T47D (cell line): ENCODE measurements around the gene HACD3.
A peak's percentile ranks its signal among the peaks of the same experiment; 100 is the strongest.
"Not testable (repeated sequence)": the region's sequence is repeated elsewhere in the genome, so short reads cannot be mapped to it uniquely, and the experiment has no call there.

Experiments used
- DNase-seq, 2 experiments: peaks; one replicate each; pipeline versions ENCODE4 v3.0.0 to v3.0.0-alpha.2; 2011 to 2012; ENCODE audit warnings: low read depth in 1 of 2, low spot score in 1 of 2
- JUND ChIP-seq: IDR thresholded peaks from 2 replicates; pipeline ENCODE4 v1.6.1; 2012; ENCODE audit warnings: low read depth
- in situ Hi-C: cut with HindIII; loops from 2 replicates; pipeline ENCODE4 v1.10.0; 2016; ENCODE audit warnings: low sequenced_read_pairs, low pct_unique_long_range_greater_than_20kb

HACD3 gene

DNA sequence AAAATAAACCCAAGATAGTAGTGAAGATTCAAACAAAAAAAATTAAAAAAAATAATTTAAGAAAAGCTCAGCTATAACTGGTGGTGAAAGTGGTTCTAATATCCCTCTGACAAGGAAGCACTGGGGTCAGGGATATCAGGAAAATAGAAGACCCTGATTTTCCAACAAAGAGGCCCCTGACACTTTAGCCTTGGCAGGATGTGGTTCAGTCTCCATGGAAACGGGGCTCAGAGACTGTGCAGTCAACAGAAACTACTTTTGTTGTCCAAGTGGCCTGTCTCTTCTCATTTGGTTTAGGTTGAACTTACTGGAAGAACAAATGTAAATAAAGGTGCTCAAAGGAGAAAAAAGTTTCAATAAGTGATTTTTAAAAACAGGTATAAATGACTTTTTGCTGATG is 53.4 kb downstream of the HACD3 start:
- no peak for DNase-seq
- in situ Hi-C loops = no loop called here

DNA sequence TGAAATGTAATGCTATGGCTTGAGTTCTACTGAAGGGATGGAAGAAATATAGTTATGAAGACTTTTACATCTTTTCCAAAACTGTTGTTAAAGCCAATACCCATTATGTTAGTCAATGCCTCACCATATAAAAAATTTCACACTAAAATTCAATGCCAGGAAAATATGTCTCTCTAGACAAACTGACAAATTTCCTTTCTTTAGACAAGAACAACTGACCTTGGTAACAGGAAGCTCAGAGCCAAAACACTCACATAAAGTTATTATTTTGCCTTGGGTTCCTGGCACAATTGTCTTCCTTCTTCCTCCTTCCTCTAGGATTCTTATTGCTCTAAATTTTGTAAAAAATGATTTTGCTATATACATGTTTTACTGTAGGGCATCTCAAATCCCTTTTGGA is 54.0 kb downstream of the HACD3 start:
- TF ChIP-seq JUND = no peak
- in situ Hi-C loops = no loop called here
- no peak for DNase-seq

More for the DNA sequence above, 53.4 kb downstream of the HACD3 start:
- TF ChIP-seq JUND = no peak

DNA sequence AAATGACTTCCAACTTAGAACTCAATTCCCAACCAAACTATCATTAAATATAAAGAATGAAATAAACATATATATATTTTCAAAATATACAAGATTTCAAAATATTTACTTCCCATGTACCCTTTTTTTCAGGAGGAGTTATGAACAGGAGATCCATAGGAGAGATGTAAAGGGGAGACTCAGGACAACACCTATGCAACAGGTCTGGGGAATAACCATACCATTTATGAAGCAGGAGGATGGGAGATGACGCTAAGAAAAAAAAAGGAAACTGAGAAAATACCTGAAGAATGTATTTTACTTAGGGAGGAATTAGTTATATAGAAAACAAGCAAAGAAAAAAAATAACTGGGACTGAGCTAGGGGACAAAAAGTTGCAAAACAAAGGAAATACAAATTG is 56.8 kb downstream of the HACD3 start:
- in situ Hi-C loops = no loop called here
- DNase-seq = no peak
- TF ChIP-seq JUND = no peak

DNA sequence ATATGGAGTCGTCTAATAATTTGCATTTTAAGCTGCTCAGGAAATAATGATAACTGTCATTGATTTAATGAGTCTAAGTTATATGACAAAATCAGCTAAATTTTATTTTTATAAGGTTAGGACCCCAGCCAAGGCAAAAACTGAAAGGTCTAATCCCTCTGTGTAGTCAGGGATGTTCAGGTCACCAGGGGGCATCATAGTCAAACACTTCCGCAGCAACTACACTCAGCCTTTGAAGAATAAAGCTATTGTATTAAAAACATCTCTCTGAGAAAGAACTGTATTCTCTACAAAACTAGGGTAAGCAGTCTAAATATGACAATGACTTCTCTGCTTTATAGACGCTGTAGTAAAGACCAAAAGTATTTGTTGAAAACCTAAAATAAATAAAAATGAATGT is 65.7 kb downstream of the HACD3 start:
- TF ChIP-seq JUND = no peak
- in situ Hi-C loops = no loop called here
- no peak for DNase-seq

DNA sequence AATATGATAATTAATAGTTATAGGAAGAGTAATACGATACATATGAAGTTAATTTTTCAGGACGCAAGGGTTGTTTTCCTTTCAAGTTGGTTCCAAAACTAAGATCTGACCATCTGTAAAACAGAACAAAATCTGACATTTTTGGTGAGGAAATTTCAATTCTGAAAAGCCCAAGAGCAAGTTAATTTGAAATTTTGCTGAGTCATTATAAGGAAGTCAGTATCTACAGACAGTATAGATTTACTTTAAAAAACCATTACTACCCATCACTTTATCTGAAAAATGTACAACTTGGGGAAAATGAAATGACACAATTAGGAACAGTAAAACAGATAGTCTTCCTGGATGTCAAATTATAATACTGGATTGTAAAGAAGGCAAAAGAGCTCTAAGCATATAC is 68.2 kb downstream of the HACD3 start:
- TF ChIP-seq JUND = no peak
- DNase-seq = no peak
- in situ Hi-C loops = no loop called here

DNA sequence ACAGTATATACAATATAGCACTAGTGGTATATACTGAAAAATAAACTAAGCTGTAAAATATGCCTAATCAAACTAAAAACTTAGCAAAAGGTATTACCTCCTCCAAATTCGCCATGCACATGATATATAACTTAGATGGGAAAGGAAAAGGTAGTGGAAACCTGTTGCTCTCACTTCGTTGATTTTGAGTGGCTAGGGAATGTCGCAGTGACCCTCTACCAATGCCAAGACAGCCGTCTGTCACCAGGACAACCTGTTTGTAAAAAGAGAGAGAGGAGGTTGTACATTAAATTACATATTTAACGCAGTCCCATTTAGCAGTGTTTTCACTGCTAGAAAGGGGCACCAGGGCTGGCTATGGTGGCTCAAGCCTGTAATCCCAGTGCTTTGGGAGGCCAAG is 69.4 kb downstream of the HACD3 start:
- in situ Hi-C loops = no loop called here

DNA sequence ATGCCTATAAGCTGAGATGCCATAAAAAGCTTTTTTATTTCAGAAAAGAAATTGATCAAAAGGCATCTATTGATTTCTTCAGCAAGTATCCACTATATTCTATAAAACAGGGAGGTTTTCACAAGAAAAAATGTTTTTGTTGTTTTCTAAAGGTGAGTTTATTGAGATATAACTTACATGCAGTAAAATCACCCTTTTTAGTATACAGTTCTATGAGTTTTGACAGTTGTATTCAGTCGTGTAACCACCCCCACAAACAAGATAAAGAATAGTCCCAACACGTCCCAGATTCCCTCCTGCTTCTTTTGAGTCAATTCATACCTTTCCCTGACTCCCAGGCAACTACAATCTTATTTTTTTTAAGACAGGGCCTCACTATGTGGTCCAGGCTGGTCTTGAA is 72.9 kb downstream of the HACD3 start:
- TF ChIP-seq JUND = no peak
- DNase-seq = no peak
- in situ Hi-C loops = no loop called here

More for the DNA sequence above, 69.4 kb downstream of the HACD3 start:
- TF ChIP-seq JUND = no peak
- DNase-seq = peak in 1 of 2 experiments; percentile 43

DNA sequence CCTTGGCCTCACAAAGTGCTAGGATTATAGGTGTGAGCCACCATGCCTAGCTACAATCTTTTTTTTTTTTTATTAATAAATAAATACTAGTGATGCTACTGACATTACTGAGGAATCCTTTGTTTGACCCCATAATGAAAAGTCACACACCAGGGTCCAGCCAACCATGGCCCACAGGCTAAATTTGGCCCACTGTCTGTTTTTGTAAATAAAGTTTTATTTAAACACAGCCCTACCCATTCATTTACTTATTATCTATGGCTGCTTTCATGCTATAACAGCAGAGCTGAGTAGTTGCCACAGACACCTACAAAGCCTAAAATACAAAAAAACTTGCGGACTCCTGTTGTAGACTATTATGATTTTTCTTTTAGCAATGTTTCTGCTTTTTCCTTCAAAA is 73.3 kb downstream of the HACD3 start:
- DNase-seq = no peak
- in situ Hi-C loops = no loop called here
- TF ChIP-seq JUND = no peak

DNA sequence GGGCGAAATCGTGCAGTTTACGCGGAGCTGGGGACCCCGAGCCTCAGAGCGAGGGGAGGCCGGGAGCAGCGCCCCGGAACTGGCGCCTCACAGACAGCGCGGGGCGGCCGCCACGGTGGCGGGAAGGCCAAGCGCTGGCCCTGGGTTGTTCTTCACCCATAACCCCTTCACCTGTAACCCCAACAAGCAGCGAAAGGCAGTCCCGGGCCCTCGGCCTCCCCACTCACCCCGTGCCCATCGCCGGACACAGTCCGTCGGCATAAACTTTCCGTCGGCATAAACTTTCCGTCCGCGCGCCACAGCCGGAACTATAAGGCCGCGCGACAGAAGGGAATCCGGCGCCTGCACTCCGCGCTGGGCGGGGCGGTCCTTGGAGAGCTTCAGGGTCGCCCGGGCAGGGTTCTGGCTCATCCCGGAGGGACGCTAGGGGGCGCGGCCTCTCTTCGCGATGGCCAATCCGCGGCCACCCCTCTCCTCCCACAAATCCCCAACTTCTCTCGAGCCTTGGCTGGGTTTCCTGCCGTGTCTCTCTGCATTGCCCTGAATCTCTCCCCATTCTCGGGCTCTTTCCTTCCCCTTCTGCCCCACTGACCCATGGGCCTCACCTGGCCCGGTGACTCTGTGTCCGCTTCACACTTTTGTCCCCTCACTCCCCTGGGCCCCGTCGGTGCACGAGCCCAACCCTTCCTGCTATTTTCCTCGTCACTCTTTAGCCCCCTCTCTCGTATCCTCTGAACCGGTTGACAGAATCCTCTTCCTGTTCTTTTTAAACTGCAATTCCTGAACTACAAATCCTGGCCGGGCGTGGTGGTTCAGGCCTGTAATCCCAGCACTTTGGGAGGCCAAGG is 80.8 kb downstream of the HACD3 start, which contains the start of gene INTS14:
TSS of gene INTS14 (minus strand) at position 261 of the 848 bp plus-strand sequence. CDS start 3,751 bp downstream, outside the sequence.
- no peak for TF ChIP-seq JUND
- in situ Hi-C loops = no loop called here
- DNase-seq = peak; percentile 93 to 98

DNA sequence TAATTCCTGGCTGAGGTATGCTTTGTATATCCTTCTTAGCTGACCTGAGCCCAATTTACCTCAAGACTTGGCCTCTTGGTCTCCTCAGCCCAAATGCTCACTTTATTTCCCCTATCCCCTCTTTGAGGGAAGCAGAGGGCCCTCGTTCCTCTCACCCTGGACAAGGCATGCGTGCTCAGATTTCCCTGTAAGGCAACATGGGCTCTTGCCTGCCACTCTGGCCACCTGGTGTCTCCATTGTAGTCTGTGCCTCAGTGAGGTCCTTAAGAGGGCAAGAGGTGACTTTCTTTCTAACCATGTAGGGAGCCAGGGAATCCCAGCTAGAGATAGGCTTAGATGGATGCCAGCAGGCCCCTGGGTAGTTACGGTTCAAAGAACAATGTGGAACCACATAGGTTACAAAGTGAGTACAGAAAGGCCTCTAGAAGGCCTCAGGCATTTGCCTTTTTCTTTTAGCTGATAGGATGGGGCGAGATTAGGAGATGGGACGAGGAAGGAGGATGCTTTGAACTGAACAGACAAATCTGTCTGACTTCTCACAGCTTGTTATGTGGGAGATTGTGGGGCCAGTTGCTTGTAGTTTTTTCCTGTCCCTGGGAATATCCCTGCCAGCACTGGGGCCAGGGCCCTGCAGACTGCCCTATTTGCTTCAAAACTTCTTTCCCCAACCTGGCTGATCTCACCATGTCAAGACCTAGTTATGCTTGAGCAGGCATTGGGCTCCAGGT is 81.8 kb downstream of the HACD3 start:
- in situ Hi-C loops = no loop called here
- no peak for DNase-seq
- no peak for TF ChIP-seq JUND

DNA sequence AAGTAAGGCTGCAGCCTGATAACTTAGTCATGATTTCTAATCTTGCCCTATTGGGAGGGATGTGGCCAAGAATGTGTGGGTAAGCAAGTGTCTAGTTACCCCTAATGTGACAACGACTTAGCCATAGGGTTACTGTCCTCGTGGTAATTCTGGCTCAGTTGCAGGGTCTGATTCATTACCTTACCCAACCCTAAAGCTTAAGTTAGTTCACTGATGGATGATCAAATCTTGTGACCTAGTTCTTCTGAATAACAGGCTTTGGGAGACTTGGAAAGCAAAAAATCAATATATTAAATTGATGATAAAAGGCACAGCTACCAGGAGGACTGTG is 82.3 kb downstream of the HACD3 start:
- DNase-seq = no peak
- in situ Hi-C loops = no loop called here

DNA sequence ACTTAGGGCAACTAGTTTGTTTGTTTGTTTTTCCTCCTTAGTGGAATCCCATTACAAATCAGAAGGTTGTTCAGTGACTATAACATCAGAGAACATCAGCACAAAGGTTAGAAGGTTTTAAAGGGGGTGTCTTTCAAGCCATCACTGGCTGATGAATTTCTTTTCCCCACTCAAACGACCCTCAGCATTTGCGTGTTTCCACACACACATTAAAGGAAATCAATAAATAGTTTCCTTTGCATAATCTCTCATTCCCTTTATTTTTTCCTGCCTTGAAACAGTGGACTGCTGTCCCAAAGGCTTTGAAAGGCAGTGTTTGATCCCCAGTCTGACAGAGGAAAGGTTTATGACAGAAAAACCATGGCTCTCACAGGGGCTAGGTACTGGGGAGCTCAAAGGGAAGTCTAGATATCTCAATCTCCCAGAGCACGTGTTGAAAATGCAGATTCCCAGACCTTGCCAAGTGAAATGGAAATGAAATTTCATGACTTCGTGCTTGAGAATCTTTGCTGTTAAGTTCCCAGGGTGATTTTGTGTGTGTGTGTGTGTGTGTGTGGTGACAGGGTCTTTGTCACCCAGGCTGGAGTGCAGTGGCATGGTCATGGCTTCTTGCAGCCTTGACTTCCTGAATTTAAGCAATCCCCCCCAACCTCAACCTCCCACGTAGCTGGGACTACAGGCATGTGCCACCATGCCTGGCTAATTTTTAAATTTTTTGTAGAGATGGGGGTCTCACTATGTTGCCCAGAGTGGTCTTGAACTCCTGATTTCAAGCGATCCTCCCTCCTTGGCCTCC is 82.9 kb downstream of the HACD3 start:
- DNase-seq = no peak
- in situ Hi-C loops = no loop called here
- no peak for TF ChIP-seq JUND

More for the DNA sequence above, 82.3 kb downstream of the HACD3 start:
- TF ChIP-seq JUND = no peak

DNA sequence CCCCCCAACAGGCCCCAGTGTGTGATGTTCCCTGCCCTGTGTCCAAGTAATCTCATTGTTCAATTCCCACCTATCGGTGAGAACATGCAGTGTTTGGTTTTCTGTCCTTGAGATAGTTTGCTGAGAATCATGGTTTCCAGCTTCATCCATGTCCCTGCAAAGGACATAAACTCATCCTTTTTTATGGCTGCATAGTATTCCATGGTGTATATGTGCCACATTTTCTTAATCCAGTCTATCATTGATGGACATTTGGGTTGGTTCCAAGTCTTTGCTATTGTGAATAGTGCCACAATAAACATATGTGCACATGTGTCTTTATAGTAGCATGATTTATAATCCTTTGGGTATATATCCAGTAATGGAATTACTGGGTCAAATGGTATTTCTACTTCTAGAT is 85.6 kb downstream of the HACD3 start:
- in situ Hi-C loops, DNase-seq: not testable (repeated sequence)
